GM18909 (cell line): Measurements from ENCODE around the gene MOB2.

Source experiments
- ATAC-seq: cut with Tn5 transposase; IDR thresholded peaks from one replicate; pipeline ENCODE4 v1.9.1; 2021; ENCODE audit warnings: mild to moderate bottlenecking; ENCODE audit not compliant: unreplicated experiment, poor library complexity

The MOB2 gene

GRCh38 chr11:1476940-1477736 lies 9.4 kb downstream of the MOB2 start:
- no peak for ATAC-seq

GRCh38 chr11:1475841-1476240 lies 10.7 kb downstream of the MOB2 start:
- ATAC-seq, result no peak

- ATAC-seq, result no peak
Measured at GRCh38 chr11:1473786-1474185, 12.8 kb downstream of the MOB2 start.

- no peak for ATAC-seq
Measured at GRCh38 chr11:1473011-1473628, 13.5 kb downstream of the MOB2 start.

GRCh38 chr11:1472180-1473005 lies 14.2 kb downstream of the MOB2 start:
- no peak for ATAC-seq

- ATAC-seq, result no peak
Measured at GRCh38 chr11:1471736-1472135, 14.8 kb downstream of the MOB2 start.

- no peak for ATAC-seq
Measured at GRCh38 chr11:1470681-1471611, 15.6 kb downstream of the MOB2 start.

GRCh38 chr11:1469911-1470680 lies 16.5 kb downstream of the MOB2 start:
- ATAC-seq, result no peak

- no peak for ATAC-seq
Measured at GRCh38 chr11:1469287-1469910, 17.2 kb downstream of the MOB2 start.

GRCh38 chr11:1468473-1469066 lies 18.0 kb downstream of the MOB2 start:
- no peak for ATAC-seq

- ATAC-seq, result no peak
Measured at GRCh38 chr11:1468002-1468401, 18.6 kb downstream of the MOB2 start.

GRCh38 chr11:1467270-1467669 lies 19.3 kb downstream of the MOB2 start:
- ATAC-seq, result no peak

- no peak for ATAC-seq
Measured at GRCh38 chr11:1466784-1467183, 19.8 kb downstream of the MOB2 start.

GRCh38 chr11:1463056-1463455 lies 23.5 kb downstream of the MOB2 start:
- ATAC-seq, result no peak

- ATAC-seq, result no peak
Measured at GRCh38 chr11:1462698-1462975, 23.9 kb downstream of the MOB2 start.

GRCh38 chr11:1461826-1462697 lies 24.5 kb downstream of the MOB2 start:
- no peak for ATAC-seq

- no peak for ATAC-seq
Measured at GRCh38 chr11:1460986-1461825, 25.4 kb downstream of the MOB2 start.
